Mesodermal cell (in vitro differentiated cells): Measurements from ENCODE around the gene NFIC.
"Not testable (repeated sequence)": the region's sequence is repeated elsewhere in the genome, so short reads cannot be mapped to it uniquely, and the experiment has no call there.

ENCODE experiments used
- H3K27ac ChIP-seq: 2 replicates; pipeline ENCODE4 v1.7.0; 2013; ENCODE audit warnings: mild to moderate bottlenecking, low read depth, low read length, moderate library complexity; ENCODE audit not compliant: severe bottlenecking
- H3K36me3 ChIP-seq: 2 replicates; pipeline ENCODE4 v1.7.1; 2013; ENCODE audit warnings: mild to moderate bottlenecking, low read length, moderate library complexity; ENCODE audit not compliant: control insufficient read depth, insufficient read depth
- H3K4me1 ChIP-seq: one replicate; pipeline ENCODE4 v1.7.1; 2013; ENCODE audit warnings: mild to moderate bottlenecking, low read length; ENCODE audit not compliant: insufficient read depth, control insufficient read depth, poor library complexity, severe bottlenecking
- H3K4me3 ChIP-seq: 2 replicates; pipeline ENCODE4 v1.7.0; 2013; ENCODE audit warnings: low read length, control low read depth, mild to moderate bottlenecking; ENCODE audit not compliant: insufficient read depth, poor library complexity, severe bottlenecking; ENCODE audit errors: extremely low read depth
- H3K9me3 ChIP-seq: 2 replicates; pipeline ENCODE4 v1.7.1; 2013; ENCODE audit warnings: mild to moderate bottlenecking, low read length, moderate library complexity; ENCODE audit not compliant: control insufficient read depth
- WGBS, 2 experiments: methylation state at CpG; one replicate each; pipeline ENCODE4 v1.1.5; 2013; ENCODE audit warnings: missing lambda C conversion rate in 2 of 2; ENCODE audit not compliant: insufficient coverage in 2 of 2; 5-methylcytosine and 5-hydroxymethylcytosine counted together

The NFIC gene

DNA sequence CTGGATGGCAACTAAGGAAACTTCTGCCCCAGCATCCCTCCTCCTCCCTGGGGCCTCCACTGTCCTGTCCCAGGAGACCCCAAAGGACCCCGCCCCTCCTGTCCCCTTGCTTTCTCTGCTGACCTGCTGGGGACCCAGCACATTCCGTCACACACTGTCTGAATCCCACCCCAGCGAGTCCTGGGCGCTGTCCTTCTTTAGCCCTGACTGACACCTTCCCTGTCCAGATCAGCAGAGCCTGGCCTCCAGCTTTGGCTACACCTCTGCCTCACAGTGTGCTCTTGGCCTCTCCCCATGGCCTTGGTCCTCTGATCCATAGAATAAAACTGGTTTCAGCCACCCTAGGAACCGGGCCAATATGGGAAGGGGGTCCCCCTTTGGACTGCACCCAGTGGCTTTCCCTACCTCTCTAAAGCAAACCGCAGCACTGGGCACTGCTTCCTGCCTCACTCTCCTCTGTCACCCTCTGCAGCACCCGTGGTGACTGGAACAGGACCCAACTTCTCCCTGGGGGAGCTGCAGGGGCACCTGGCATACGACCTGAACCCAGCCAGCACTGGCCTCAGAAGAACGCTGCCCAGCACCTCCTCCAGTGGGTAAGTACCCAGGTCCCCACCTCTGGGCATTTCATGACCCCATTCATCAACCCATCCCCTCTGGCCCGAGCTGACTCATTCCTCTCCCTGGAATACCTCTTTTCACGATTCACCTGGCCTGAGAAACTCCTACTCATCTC lies 67.6 kb downstream of the NFIC start:
- Histone ChIP-seq H3K4me3 (peak overlapping the region; percentile 57), H3K4me1 (no peaks in the 10 kb centered on the region), H3K9me3 (peaks cover 7% of the 10 kb centered on the region), H3K27ac (no peak overlapping the region), H3K36me3 (no peaks in the 10 kb centered on the region)
- 82 to 92% methylated on average over 9 to 11 of the region's 11 CpGs for WGBS, 2 experiments

GRCh38 chr19:3434630-3435553 lies 68.5 kb downstream of the NFIC start:
- 1% methylated on average over 53 to 65 of the region's 67 CpGs for WGBS, 2 experiments
- Histone ChIP-seq H3K4me1 (no peaks in the 10 kb centered on the region), H3K9me3 (peaks cover 7% of the 10 kb centered on the region), H3K27ac (peak overlapping the region; percentile 97), H3K36me3 (no peaks in the 10 kb centered on the region), H3K4me3 (peak overlapping the region; percentile 57)

DNA sequence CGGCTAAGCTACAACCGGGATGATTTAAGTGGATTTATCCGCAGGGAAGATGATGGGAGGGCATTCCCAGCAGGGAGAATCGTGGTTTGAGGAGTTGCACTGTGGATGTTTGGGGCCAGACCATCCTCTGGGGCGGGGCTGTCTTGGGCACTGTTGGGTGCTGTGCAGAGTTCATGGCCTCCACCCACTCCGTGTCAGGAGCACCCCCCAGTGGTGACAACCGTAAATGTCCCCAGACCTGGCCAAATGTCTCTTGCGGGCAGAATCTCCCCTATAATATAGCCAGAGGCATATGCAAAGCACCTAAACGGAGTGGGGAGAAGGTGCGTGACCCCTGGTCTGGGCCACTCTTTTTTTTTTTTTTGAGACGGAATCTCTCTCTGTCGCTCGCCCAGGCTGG lies 73.7 kb downstream of the NFIC start:
- Histone ChIP-seq H3K9me3 (peaks cover 3% of the 10 kb centered on the region), H3K36me3 (no peaks in the 10 kb centered on the region), H3K4me1 (peaks cover 22% of the 10 kb centered on the region), H3K27ac (no peak overlapping the region), H3K4me3 (no peak overlapping the region)
- WGBS, 2 experiments: 42 to 65% methylated on average over 7 to 8 of the region's 13 CpGs

DNA sequence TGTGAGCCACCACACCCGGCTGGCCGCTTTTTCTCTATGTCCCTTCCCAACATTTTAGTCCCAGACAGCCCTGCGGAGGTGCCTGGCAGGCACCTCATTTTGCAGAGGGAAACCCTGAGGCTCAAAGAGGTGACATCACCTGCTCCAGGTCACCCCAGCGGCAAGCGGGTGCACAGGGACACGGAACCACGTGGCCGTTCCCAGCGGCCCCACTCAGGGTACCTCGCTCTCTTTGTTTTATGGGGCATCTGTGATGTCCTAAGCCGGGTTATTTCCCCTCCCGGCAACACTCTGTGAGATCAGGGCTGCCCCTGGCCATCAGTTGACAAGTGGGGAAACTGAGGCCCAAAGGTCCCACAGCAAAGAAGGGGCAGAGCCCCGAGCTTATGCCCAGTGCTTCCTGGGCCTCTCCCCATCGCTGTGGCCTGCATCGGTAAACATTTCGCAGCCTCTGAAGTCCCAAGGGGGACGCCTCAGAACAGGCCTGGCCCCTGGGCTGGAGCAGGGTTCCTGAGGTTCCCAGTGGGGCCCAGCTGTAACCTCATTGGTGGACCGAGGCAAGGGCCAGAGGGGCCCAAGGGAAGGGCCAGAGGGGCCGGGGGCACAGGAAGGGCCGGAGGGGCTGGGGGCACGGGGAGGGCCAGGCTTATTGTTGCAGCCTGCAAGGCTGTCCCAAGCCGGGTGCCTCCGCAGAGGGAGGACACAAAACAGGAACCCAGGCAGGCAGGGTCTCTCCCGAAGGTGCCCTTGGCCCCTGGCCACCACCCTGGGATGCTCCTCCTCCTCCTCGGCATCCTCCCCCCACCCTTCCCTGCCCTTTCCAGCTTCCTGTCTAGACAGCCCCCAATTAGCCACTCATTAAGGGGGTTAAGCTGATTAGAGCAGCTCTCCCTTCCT lies 75.0 kb downstream of the NFIC start:
- Histone ChIP-seq H3K4me3 (no peak overlapping the region), H3K9me3 (peaks cover 3% of the 10 kb centered on the region), H3K27ac (no peak overlapping the region), H3K36me3 (no peaks in the 10 kb centered on the region), H3K4me1 (peaks cover 23% of the 10 kb centered on the region)
- 88 to 91% methylated on average over 20 to 25 of the region's 25 CpGs for WGBS, 2 experiments

DNA sequence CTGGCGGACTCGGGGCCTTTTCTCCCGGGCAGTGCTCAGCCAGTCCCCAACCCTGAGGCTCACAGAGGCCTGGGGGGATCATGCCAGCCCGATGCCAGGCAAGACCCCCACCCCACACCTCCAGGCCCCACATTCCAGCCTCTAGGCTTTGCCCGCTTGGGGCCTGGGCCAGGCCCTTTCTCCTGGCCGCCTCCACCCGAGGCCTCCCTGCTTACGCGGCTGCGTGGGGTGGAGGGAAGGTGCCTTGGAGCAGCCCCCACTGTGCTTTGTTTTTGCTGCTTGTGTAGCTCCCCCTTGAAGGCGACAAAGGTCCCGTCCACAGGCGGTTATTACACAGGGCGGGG lies 75.6 kb downstream of the NFIC start:
- Histone ChIP-seq H3K4me1 (peaks cover 23% of the 10 kb centered on the region), H3K36me3 (no peaks in the 10 kb centered on the region), H3K9me3 (peaks cover 3% of the 10 kb centered on the region), H3K27ac (no peak overlapping the region), H3K4me3 (no peak overlapping the region)
- WGBS, 2 experiments: 66 to 71% methylated on average over 10 to 12 of the region's 14 CpGs

- Histone ChIP-seq H3K4me1 (peaks cover 23% of the 10 kb centered on the region), H3K9me3 (peaks cover 3% of the 10 kb centered on the region), H3K27ac (no peak overlapping the region), H3K36me3 (no peaks in the 10 kb centered on the region), H3K4me3 (no peak overlapping the region)
- 85 to 86% methylated on average over 13 to 14 of the region's 15 CpGs for WGBS, 2 experiments
These were observed 76.2 kb downstream of the NFIC start for GRCh38 chr19:3442487-3443071.

GRCh38 chr19:3443840-3444694 lies 77.7 kb downstream of the NFIC start:
- no peaks in the 10 kb centered on the region for H3K9me3 ChIP-seq
- peaks cover 23% of the 10 kb centered on the region for H3K4me1 ChIP-seq
- WGBS, 2 experiments: 21 to 23% methylated on average over 27 to 30 of the region's 33 CpGs
- H3K27ac ChIP-seq: peak overlapping the region; percentile 67
- H3K36me3 ChIP-seq: no peaks in the 10 kb centered on the region
- peak overlapping the region; percentile 6 for H3K4me3 ChIP-seq

GRCh38 chr19:3444695-3445234 lies 78.4 kb downstream of the NFIC start:
- Histone ChIP-seq H3K9me3 (no peaks in the 10 kb centered on the region), H3K27ac (peak overlapping the region; percentile 67)

DNA sequence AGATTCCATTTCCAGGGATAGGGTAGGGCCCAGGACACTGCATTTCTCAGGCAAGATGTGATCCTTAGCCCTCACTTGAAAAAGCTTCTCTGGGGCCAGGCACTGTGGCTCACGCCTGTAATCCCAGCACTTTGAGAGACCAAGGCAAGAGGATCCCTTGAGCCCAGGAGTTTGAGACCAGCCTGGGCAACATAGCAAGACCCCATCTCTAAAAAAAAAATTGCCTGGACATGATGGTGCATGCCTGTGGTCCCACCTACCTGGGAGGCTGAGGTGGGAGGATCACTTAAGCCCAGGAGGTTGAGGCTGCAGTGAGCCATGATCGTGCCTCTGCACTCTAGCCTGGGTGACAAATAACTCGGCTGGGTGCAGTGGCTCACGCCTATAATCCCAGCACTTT lies 80.3 kb downstream of the NFIC start:
- not testable (repeated sequence) for H3K4me3 ChIP-seq, H3K36me3 ChIP-seq, H3K27ac ChIP-seq, H3K9me3 ChIP-seq
- WGBS, 2 experiments: 91 to 94% methylated on average over 2 to 3 of the region's 4 CpGs
- H3K4me1 ChIP-seq: peaks cover 19% of the 10 kb centered on the region

More at GRCh38 chr19:3444695-3445234, 78.4 kb downstream of the NFIC start:
- H3K4me3 ChIP-seq: no peak overlapping the region
- WGBS, 2 experiments: 71 to 73% methylated on average over 23 to 24 of the region's 24 CpGs
- no peaks in the 10 kb centered on the region for H3K36me3 ChIP-seq
- H3K4me1 ChIP-seq: peaks cover 23% of the 10 kb centered on the region
